Measurements from ENCODE around the gene ACER3. TPM values are rescaled to one million over a fixed set of nuclear protein-coding genes. Genes with fewer than 3 reads are reported as not detected.

Gene ACER3
- total and polyA plus RNA-seq, 2 experiments from 2014 or later = 6.2 to 26.5 TPM

- H3K9me3 Mint-ChIP-seq = peaks cover 3% of the 10 kb centered on the region; the same call in 1 of the 3 replicates
- Histone ChIP-seq H3K4me2 (no peak overlapping the region; the same call in 1 of the 2 replicates), H3K9me2 (ENCODE audit: insufficient read depth) (no peaks in the 10 kb centered on the region), H4K20me1 (replicated peaks; ENCODE audit: insufficient read depth) (no peaks in the 10 kb centered on the region), H3F3A (replicated peaks; ENCODE audit: low read depth) (peaks cover 10% of the 10 kb centered on the region), H3K36me3 (ENCODE audit: insufficient read depth) (no peaks in the 10 kb centered on the region), H2AFZ (no peak overlapping the region), H3K27me3 (ENCODE audit: insufficient read depth) (no peaks in the 10 kb centered on the region), H3K4me3 (no peak overlapping the region), H3K27ac (ENCODE audit: low read depth) (no peak overlapping the region), H3K4me1 (ENCODE audit: insufficient read depth) (peaks cover 15% of the 10 kb centered on the region; the same call in 1 of the 2 replicates), H3K79me2 (replicated peaks; ENCODE audit: insufficient read depth) (no peaks in the 10 kb centered on the region)
- no peak overlapping the region for H3K27ac Mint-ChIP-seq
- TF ChIP-seq, protein P1, sequence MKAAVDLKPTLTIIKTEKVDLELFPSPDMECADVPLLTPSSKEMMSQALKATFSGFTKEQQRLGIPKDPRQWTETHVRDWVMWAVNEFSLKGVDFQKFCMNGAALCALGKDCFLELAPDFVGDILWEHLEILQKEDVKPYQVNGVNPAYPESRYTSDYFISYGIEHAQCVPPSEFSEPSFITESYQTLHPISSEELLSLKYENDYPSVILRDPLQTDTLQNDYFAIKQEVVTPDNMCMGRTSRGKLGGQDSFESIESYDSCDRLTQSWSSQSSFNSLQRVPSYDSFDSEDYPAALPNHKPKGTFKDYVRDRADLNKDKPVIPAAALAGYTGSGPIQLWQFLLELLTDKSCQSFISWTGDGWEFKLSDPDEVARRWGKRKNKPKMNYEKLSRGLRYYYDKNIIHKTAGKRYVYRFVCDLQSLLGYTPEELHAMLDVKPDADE (IDR thresholded peaks at IDR 0.05) = no peak
- no peak for TF ChIP-seq NANOG (IDR thresholded peaks at IDR 0.05; ENCODE audit: borderline replicate concordance)
- TF ChIP-seq ZNF331 (CRISPR knock-in tag; IDR thresholded peaks at IDR 0.05; ENCODE audit: low read depth) = no peak
- no peak for TF ChIP-seq EZH2phosphoT487 (IDR thresholded peaks at IDR 0.05; ENCODE audit: unreplicated experiment)
- TF ChIP-seq, protein P2, sequence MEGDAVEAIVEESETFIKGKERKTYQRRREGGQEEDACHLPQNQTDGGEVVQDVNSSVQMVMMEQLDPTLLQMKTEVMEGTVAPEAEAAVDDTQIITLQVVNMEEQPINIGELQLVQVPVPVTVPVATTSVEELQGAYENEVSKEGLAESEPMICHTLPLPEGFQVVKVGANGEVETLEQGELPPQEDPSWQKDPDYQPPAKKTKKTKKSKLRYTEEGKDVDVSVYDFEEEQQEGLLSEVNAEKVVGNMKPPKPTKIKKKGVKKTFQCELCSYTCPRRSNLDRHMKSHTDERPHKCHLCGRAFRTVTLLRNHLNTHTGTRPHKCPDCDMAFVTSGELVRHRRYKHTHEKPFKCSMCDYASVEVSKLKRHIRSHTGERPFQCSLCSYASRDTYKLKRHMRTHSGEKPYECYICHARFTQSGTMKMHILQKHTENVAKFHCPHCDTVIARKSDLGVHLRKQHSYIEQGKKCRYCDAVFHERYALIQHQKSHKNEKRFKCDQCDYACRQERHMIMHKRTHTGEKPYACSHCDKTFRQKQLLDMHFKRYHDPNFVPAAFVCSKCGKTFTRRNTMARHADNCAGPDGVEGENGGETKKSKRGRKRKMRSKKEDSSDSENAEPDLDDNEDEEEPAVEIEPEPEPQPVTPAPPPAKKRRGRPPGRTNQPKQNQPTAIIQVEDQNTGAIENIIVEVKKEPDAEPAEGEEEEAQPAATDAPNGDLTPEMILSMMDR (conservative IDR thresholded peaks at IDR 0.05; ENCODE audit: low read depth in 2 of 2) = no peak
- no peak for TF ChIP-seq ZNF114 (CRISPR knock-in tag; IDR thresholded peaks at IDR 0.05)
- TF ChIP-seq CREB1 (CRISPR knock-in tag; IDR thresholded peaks at IDR 0.05; ENCODE audit: low read depth) = no peak
- TF ChIP-seq ZNF462 (CRISPR knock-in tag; IDR thresholded peaks at IDR 0.05) = no peak
- no peak for TF ChIP-seq REST (IDR thresholded peaks at IDR 0.05; ENCODE audit: unreplicated experiment)
- TF ChIP-seq POLR2AphosphoS5 (IDR thresholded peaks at IDR 0.05; ENCODE audit: low read depth) = no peak
- no peak for TF ChIP-seq EZH2 (IDR thresholded peaks at IDR 0.05; ENCODE audit: low read depth, unreplicated experiment)
- TF ChIP-seq JUNB (IDR thresholded peaks at IDR 0.05; ENCODE audit: unreplicated experiment) = no peak
- no peak for TF ChIP-seq STAT1 (IDR thresholded peaks at IDR 0.05; ENCODE audit: unreplicated experiment)
- ATAC-seq (no peak), DNase-seq (ENCODE audit: low spot score) (no peak)
- peaks cover 21% of the 10 kb centered on the region for H3K4me1 Mint-ChIP-seq
- H3K27me3 Mint-ChIP-seq (ENCODE audit: insufficient read depth, low read depth, poor library complexity) = peaks cover 21% of the 10 kb centered on the region
- H3K4me3 Mint-ChIP-seq = no peak overlapping the region; the same call in 2 of the 3 replicates
- no peaks in the 10 kb centered on the region for H3K36me3 Mint-ChIP-seq (ENCODE audit: low read depth)
These were observed 204.0 kb downstream of the ACER3 start for GRCh38 chr11:77064648-77065217.
